T-helper 2 cell treated with Interferon-gamma antibody and Interleukin-4, amounts not matched to agents 100 ng/mL and 5 ng/mL, for 36 hours (primary cell): ENCODE data around the gene KRTAP1-3. TPM values are rescaled to one million over a fixed set of nuclear protein-coding genes. Genes with fewer than 3 reads are reported as not detected.
"Not testable (repeated sequence)": the region's sequence is repeated elsewhere in the genome, so short reads cannot be mapped to it uniquely, and the experiment has no call there.

Source experiments
- intact Hi-C: fragments of 100-400 bp; cut with micrococcal nuclease; formaldehyde crosslinking; loops from one replicate; pipeline ENCODE4 v1.15.1; 2023
- total RNA-seq: library from RNA; stranded (reverse); gene quantifications from 2 replicates; pipeline ENCODE4 v1.2.3, GENCODE V29; 2022

KRTAP1-3 gene
- total RNA-seq, 1 donor from 2014 or later, result not detected

DNA sequence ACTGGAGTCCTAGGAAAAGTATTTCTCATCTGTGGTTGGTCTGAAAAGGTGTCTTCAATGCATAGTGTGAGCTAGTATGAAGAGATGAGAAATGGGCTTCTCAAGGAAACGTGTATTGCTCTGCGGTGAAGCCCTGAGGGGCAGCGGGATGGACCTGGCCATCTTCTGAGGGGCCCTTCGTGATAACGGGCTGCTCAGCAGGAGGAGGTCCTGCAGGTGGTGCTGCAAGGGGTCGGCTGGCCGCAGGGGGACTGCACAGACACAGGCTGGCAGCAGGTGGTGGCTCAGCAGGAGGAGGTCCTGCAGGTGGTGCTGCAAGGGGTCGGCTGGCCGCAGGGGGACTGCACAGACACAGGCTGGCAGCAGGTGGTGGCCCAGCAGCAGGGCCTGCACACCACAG lies 19.9 kb upstream of the KRTAP1-3 start:
- intact Hi-C loops, result not testable (repeated sequence)

DNA sequence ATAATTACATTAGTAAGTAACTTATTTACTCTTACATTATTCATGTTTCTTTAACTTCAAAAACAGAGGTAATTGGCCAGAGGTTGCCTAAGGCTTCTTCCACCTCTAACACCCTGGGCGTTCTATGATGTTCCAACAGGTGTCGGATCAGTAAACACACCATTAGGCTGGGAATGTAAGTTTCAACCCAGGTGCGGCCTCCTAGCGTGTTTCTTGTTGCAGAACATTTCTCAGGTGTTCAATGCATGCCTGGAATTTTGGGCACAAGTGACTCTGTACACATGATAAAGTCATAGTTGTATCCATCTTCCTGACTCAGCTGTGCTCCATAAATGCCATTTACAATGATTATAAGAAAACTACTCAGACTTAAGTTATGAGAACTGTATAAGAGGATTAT lies 19.4 kb upstream of the KRTAP1-3 start:
- intact Hi-C loops, result no loop called here

DNA sequence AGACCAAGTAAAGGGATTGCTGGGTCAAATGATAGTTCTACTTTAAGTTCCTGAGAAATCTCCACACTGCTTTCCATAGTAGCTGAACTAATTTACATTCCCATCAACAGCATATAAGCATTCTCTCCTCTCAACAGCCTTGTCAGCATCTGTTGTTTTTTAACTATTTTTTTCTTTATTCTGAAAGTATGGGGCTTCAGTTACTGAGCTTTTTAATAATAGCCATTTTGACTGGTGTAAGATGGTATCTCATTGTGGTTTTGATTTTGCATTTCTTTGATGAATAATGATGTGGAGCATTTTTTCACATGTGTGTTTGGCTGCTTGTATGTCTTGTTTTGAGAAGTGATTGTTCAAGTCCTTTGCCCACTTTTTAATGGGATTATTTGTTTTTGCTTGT lies 17.9 kb upstream of the KRTAP1-3 start:
- intact Hi-C loops, result no loop called here

DNA sequence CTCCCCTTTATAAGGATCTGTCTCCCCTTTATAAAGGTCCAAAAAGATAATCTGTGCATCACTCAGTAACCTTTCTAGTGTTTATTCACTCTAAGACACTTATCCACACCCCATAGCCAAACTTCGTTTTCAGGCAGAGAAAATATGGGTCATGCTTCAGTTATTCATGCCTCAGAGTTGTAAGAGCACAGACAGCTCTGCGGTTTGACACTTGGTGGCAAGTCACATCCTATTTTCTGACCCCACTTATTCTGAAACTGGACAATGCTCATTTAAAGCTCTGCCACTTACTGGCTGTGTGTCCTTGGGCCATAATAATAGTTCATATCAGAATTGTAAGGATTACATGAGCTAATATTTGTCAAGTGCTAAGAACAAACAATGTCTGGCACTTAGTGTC lies 14.4 kb upstream of the KRTAP1-3 start:
- intact Hi-C loops, result no loop called here

DNA sequence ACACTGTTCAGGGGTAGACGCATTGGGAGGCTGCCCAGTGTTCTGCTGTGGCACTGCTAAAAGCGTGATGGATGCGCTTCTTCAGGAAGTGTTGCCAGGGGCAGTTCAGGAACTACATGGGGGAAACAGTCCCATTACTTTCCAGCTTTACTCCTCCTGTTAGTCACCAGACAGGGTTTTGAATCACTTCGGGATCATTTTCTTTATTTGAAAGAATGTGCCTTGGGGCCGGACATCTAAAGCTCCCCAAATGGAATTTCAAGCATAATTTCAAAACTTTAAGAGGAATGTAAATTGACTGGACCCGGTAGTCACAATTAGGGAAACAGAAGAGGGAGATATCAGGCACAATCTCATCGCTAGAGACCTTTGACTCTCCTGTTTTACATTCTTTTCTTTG lies 13.8 kb upstream of the KRTAP1-3 start:
- intact Hi-C loops, result no loop called here

DNA sequence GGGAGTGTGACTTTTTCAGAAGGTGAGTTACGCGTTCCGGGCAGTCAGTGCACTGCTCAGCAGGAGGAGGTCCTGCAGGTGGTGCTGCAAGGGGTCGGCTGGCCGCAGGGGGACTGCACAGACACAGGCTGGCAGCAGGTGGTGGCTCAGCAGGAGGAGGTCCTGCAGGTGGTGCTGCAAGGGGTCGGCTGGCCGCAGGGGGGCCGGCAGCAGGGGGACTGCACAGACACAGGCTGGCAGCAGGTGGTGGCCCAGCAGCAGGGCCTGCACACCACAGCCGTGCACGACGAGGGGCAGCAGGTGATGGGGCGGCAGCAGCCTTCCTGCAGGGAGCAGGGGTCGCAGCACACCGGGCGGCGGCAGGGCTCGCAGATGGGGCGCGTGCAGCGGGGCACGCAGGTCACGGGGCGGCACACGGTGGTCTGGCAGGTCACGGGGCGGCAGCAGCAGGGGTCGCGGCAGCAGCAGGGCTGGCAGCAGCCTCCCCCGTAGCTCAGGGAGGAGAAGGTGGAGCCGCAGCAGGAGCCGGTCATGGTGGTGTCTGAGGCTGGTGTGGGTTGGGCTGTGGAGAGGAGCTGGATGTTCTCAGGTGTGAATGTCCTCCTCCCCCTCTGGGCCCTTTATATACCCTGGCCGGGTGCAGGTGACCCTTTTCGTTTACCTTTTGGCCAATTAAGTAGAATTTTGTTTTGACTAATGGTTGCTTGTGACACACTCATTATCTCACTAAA lies 12.2 kb upstream of the KRTAP1-3 start, which contains the start of gene KRTAP2-1:
TSS of gene KRTAP2-1 (minus strand) at position 582 of the 731 bp plus-strand sequence. CDS start at position 533, 49 bp downstream.
- intact Hi-C loops, result not testable (repeated sequence)

DNA sequence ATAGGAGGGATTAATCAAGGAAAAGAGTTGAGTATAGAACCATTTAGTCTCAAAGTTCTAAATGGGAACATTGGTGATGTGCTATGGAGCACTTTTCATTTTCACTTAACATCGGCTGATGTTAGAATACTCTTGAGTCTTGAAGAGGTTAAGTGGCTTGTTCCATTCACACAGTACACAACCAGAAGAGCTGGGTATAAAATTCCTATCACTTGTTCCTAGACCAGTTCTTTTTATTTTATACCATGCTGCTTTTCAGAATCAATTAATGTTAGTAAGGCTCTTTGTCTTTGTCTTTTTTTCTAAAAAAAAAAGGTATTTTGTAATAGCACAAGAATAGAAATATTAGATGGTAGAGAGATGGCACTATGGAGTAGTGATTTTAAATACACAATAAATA lies 8.3 kb upstream of the KRTAP1-3 start:
- intact Hi-C loops, result no loop called here

DNA sequence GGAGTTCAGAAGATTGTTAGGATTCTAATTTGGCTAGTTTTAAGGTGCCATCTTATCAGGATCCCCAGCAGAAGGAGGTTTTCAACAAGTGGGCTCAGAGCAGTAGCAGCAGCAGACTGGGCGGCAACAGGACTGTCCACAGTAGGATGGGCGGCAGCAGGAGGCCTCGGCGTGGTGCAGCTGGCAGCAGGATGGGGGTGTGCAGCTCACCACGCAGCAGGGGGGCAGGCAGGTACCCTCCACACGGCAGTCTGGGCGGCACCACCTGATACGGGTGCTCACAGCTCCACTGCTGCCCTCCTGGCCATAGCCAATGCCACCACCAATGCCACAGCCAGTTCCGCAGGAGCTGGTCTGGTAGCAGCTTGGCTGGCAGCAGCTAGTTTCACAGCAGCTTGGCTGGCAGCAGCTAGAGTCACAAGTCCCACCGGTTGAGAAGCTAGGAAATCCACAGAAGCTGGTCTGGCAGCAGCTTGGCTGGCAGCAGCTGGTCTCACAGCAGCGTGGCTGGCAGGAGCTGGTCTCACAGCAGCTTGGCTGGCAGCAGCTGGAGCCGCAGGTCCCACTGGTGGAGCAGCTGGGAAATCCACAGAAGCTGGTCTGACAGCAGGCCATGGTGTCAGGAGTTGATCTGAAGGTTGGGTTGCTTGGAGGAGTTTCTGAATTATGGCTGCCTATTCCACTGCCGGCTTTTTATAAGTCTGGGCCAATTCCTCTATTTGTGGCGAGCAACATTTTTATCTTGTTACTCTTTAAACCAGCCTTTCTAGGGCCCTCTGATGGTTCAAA lies 6.3 kb upstream of the KRTAP1-3 start, which contains the start of gene KRTAP1-1:
TSS of gene KRTAP1-1 (minus strand) at position 668 of the 789 bp plus-strand sequence. CDS start at position 615, 53 bp downstream.
- intact Hi-C loops, result not testable (repeated sequence)

DNA sequence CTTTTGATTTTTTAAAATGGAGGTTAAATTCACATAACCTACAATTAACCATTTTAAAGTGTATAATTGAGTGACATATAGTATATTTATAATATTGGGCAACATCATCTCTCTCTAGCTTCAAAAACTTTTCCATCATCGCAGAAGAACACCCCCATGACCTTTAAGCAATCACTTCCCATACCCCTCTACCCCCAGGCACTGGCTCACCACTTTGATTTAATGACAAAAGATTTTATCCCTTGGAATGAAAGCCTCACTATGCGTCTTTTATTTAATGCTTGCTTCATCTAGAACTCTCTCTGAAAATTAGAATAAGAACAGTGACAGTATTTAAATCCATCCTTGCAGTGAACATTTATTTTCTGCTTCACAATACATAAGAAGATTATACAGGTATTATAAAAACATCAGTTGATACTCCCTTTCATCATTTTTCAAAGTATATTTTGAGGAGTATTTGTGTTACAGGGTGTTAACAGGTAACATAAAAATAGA lies 3.2 kb upstream of the KRTAP1-3 start:
- intact Hi-C loops, result no loop called here

DNA sequence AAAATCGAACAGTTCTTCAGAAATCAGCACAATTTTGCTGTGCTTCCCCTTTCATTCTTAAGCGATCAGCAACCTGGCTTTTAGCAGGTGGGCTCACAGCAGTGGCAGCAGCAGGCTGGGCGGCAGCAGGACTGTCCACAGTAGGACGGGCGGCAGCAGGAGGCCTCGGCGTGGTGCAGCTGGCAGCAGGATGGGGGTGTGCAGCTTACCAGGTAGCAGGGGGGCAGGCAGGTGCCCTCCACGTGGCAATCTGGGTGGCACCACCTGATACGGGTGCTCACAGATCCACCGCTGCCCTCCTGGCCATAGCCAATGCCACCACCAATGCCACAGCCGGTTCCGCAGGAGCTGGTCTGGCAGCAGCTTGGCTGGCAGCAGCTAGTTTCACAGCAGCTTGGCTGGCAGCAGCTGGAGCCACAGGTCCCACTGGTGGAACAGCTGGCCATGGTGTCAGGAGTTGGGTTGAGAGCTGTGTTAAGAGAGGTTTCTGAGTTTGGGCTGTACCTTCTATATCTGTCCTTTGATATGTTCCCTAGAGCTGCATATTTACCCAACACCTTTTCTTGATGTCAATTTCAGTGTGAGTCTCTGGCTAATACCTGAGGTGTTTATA lies 4.9 kb downstream of the KRTAP1-3 start, which contains the start of gene KRTAP1-4:
TSS of gene KRTAP1-4 (minus strand) at position 563 of the 613 bp plus-strand sequence. CDS start at position 446, 117 bp downstream.
- intact Hi-C loops, result no loop called here

DNA sequence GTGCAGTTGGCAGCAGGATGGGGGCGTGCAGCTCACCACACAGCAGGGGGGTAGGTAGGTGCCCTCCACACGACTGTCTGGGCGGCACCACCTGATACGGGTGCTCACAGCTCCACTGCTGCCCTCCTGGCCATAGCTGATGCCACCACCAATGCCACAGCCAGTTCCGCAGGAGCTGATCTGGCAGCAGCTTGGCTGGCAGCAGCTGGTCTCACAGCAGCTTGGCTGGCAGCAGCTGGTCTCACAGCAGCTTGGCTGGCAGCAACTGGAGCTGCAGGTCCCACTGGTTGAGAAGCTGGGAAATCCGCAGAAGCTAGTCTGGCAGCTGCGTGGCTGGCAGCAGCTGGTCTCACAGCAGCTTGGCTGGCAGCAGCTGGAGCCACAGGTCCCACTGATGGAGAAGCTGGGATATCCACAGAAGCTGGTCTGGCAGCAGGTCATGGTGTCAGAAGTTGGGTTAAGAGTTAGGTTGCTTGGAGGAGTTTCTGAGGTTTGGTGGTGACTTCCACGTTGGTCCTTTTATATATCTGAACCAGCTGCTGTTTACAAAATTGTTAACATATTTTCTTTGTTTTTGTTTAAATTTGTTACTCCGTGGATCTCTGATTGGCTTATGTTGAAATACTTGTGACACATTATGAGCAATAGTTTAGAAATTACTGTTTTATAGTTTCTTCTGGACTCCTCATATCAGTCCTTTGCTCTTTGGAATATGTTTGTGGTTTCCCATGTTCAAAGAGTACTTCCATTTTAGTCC lies 7.8 kb downstream of the KRTAP1-3 start, which contains the start of gene KRTAP1-5:
TSS of gene KRTAP1-5 (minus strand) at position 494 of the 757 bp plus-strand sequence. CDS start at position 441, 53 bp downstream.
- intact Hi-C loops, result no loop called here

DNA sequence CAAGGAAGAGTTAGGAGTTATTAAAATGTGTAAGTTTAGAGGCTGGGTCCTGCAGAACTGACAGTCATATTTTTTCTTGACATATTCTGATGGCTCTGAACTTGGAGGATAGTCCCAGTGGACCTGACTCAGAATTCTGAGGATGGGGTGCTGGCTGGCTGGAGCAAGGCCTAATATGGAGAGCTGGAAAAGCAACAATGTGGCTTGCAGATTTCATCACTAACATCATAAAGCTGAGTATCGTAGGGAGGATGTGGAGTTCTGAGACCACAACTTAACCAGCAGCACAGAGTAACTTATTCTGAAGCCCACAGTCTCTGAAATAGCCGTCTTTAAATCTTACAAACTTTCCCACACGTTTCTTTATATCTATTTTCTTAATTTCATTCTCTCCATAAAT lies 10.0 kb downstream of the KRTAP1-3 start:
- intact Hi-C loops, result no loop called here

DNA sequence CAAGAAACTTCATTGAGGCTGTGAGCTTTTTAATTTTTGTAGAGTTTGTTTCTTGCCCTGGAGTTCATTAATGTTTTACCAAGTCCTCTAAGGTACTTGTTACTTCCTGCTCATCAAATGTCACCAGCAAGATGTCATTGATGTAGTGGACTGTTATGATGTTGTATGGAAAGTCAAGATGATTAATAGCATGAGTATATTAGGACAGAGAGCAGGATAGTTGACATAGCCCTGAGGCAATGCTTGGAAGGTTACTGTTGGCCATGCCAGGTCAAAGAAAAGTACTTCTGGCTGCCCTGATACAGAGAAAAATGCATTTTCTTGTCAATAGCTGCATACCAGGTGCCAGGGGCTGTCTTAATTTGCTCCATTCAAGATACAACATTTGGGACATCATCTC lies 14.3 kb downstream of the KRTAP1-3 start:
- intact Hi-C loops, result no loop called here

DNA sequence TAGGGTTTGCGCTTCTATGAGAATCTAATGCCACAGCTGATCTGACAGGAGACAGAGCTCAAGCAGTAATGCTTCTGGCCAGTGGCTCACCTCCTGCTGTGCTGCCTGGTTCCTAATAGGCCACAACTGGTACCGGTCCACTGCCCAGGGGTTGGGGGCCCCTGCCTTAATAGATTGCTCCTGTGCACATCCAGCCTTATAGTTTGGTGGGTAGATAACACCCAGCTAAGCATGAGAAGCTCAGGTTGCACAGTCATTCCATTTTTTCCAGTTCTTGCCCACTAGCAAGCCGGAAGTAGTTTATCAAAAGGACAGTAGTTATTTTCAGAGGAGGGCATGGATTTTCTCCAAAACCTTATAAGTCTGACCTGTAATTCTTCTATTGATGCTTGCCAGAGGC lies 15.3 kb downstream of the KRTAP1-3 start:
- intact Hi-C loops, result no loop called here

DNA sequence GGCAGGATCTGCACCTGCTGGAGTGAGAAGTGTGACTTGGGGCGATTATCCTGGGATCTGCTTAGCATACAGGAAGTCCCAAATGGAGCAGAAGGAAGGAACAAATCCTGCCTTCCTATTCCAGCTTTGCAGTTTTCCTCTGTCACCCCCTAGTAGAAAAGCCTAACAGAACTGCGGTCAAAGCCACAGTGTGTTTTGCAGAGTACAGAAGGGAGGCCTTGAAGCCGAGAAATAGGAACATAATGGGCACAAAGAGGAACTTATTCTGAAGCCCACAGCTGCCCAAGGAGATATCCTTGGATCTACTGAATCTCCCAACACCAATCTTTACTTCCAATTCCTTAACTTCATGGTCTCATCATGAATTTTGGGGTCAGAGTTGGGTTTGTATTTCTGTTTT lies 16.1 kb downstream of the KRTAP1-3 start:
- intact Hi-C loops, result no loop called here

DNA sequence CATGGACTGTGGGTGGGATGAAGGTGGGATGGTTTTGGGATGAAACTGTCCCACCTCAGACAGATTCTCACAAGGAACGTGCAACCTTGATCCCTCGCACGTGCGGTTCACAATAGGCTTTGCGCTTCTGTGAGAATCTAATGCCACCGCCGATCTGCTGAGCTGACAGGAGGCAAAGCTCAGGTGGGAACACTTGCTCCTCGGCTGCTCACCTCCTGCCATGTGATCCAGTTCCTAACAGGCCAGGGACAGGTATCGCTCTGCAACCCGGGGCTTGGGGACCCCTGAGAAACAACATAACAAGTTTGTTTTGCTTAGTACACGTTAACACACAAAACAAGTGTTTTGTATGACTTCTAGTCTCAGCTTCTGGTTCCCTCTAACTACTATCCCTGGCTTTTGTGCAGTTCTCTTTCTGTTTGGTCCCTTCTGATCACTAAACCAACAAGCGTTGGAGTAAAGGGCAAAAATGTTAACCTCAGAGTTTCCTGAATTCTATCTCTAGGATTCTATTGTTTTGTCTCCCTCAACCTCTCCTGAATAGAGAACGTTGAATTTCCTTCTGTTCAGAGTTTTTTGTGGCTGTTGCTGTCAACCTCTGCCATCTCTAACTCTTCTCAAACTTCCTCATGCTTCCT lies 18.0 kb downstream of the KRTAP1-3 start:
- intact Hi-C loops, result no loop called here

DNA sequence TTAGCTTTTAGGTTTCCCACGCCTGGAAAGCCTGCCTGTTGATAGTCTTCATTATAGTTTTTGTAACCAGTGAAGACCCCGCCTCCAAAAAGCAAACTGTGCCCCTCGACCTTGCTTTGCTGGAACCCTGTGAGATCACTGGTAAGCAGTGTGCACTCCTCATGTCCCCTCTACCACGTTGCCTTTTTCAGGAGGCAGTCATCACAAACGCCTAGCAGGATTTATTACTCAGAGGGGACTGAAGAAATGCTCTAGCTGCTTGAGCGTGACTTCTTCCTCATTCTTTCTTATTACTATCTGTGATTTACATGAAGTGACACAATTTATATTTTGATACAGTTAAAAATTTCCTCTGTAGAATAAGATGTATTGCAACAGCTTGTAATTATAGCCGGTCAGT lies 19.2 kb downstream of the KRTAP1-3 start:
- intact Hi-C loops, result no loop called here

DNA sequence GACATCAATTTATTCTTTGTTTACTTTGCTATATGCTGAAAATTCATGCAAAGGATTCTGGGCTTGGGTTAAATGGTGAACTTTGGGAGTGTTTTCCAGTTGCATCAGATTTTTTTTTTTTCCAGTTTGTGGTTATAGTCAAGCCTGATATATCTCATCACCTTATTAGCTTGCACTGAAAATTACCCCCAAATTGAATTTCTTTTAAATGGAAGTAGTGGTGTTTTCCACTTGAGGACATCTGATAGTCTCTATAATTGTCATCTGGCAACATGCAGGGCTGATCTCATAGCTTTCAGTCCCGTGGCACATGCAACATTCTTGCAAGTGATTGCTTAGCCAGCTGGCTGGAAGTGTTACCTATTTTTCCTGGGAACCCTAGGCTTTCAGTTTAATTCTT lies 21.1 kb downstream of the KRTAP1-3 start:
- intact Hi-C loops, result no loop called here

DNA sequence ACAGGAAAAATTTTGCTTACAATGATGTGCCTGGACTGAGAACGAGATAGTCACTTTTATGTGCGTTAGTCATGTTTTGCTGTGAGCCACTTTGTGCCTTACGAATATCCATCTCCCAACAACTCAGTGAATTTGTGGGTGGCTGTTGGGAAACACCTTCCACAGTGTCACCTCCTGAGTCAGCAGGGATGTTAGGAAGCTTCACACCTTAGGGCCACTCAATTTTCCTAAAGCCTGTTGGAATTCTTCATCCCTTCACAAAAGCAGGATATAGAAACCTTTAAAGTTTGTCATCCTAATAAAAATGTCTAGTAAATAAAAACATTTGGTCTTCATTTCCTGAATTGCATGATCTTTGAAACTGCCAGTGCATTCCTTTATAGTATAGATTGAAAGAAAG lies 21.5 kb downstream of the KRTAP1-3 start:
- intact Hi-C loops, result no loop called here
